K562 (cell line): Measurements from ENCODE around the gene ARHGAP26. TPM values are rescaled to one million over a fixed set of nuclear protein-coding genes. Genes with fewer than 3 reads are reported as not detected.

Source experiments
- ATAC-seq: fragments of 200-7000 bp; cut with Tn5 transposase; 3 replicates; pipeline ENCODE4 v1.9.1; 2020; ENCODE audit warnings: moderate library complexity
- BruUV-seq: library from RNA; stranded (reverse); fragments of 400-500 nt; replicated peaks from 2 replicates; lab custom pipeline; 2021; lab: Mats Ljungman, UMichigan
- CTCF ChIA-PET: fragments of 300-600 bp; formaldehyde crosslinking; extraction: SDS; loops from one replicate; lab custom pipeline; 2021; ENCODE audit warnings: low intra/inter-chr PET ratio; lab: Yijun Ruan, JAX
- POLR2A ChIA-PET: fragments of 300-600, 350-650 bp; sonication (Branson Sonifier 250); formaldehyde crosslinking; extraction: SDS; loops from one replicate; lab custom pipeline; 2021; ENCODE audit warnings: antibody characterized with exemption, inconsistent platforms; lab: Yijun Ruan, JAX
- DNase-seq, 4 experiments: peaks; one replicate each; pipeline versions ENCODE4 v3.0.0 to v3.0.0-alpha.2; 2011 to 2018; ENCODE audit warnings: low spot score in 3 of 4, mixed read lengths in 3 of 4; ENCODE audit errors: extremely low read depth in 1 of 4
- FAIRE-seq: peaks from 2 replicates; lab custom pipeline; 2011; peaks lifted over from hg19 to GRCh38; lab: Jason Lieb, UNC
- H2AFZ ChIP-seq: 2 replicates; pipeline ENCODE4 v1.6.0; 2011; ENCODE audit warnings: low read depth, low read length, control low read depth, inconsistent platforms
- H3K27ac ChIP-seq: fragments of 200-600 bp; 3 replicates; pipeline ENCODE4 v1.8.0; 2011; ENCODE audit warnings: low read depth, mild to moderate bottlenecking, control low read depth, inconsistent platforms, low read length, moderate library complexity, mixed read lengths; ENCODE audit errors: extremely low read depth
- H3K27me3 ChIP-seq, 2 experiments: fragments of 300-600 bp in 1 of 2; 2 replicates in 1 of 2; 3 replicates in 1 of 2; pipeline versions ENCODE4 v1.6.0 to v1.8.0; 2011; ENCODE audit warnings: inconsistent platforms in 2 of 2, low read length in 2 of 2, mild to moderate bottlenecking in 1 of 2, mixed read lengths in 1 of 2, moderate library complexity in 1 of 2; ENCODE audit not compliant: control insufficient read depth in 2 of 2, insufficient read depth in 2 of 2
- H3K36me3 ChIP-seq: fragments of 300-600 bp; 3 replicates; pipeline ENCODE4 v1.8.0; 2011; ENCODE audit warnings: mild to moderate bottlenecking, low read length, inconsistent platforms; ENCODE audit not compliant: control insufficient read depth, insufficient read depth
- H3K4me1 ChIP-seq, 2 experiments: fragments of 200-600 bp in 1 of 2; replicated peaks in 1 of 2; 2 replicates in 1 of 2; 3 replicates in 1 of 2; pipeline versions ENCODE4 v1.5.1 to v1.8.0; 2011; ENCODE audit warnings: inconsistent platforms in 2 of 2, low read length in 2 of 2, mild to moderate bottlenecking in 1 of 2, mixed read lengths in 1 of 2, moderate library complexity in 1 of 2; ENCODE audit not compliant: control insufficient read depth in 2 of 2, insufficient read depth in 2 of 2
- H3K4me2 ChIP-seq: 2 replicates; pipeline ENCODE4 v1.6.1; 2011; ENCODE audit warnings: low read length, control low read depth, inconsistent platforms, mixed read lengths; ENCODE audit not compliant: insufficient read depth
- H3K4me3 ChIP-seq: fragments of 200-600 bp; sonication (generic), shearing (Covaris generic); 2 replicates; pipeline ENCODE4 v1.5.1; 2016; ENCODE audit warnings: control low read depth, inconsistent platforms
- H3K79me2 ChIP-seq: fragments of 200-600 bp; 3 replicates; pipeline ENCODE4 v1.8.0; 2011; ENCODE audit warnings: low read length, inconsistent platforms; ENCODE audit not compliant: control insufficient read depth, insufficient read depth
- H3K9ac ChIP-seq, 2 experiments: 2 replicates each; pipeline versions ENCODE4 v1.6.0 to v1.6.1; 2011; ENCODE audit warnings: low read depth in 2 of 2, low read length in 2 of 2, control low read depth in 1 of 2, inconsistent platforms in 1 of 2, mild to moderate bottlenecking in 1 of 2, mixed read lengths in 1 of 2; ENCODE audit not compliant: insufficient read depth in 1 of 2
- H3K9me1 ChIP-seq: one replicate; pipeline ENCODE4 v1.6.0; 2011; ENCODE audit warnings: inconsistent platforms, mild to moderate bottlenecking, low read length, moderate library complexity; ENCODE audit not compliant: control insufficient read depth, insufficient read depth
- H3K9me3 ChIP-seq: replicated peaks from 2 replicates; pipeline ENCODE4 v1.5.1; 2011; ENCODE audit warnings: low read depth, low read length, inconsistent platforms; ENCODE audit not compliant: control insufficient read depth, insufficient read depth
- H4K20me1 ChIP-seq: replicated peaks from 2 replicates; pipeline ENCODE4 v1.6.1; 2011; ENCODE audit warnings: low read length, inconsistent platforms, mixed read lengths; ENCODE audit not compliant: control insufficient read depth, insufficient read depth
- ATF3 ChIP-seq, 2 experiments: fragments of 450-650 bp in 1 of 2; sonication (generic) in 1 of 2; formaldehyde crosslinking in 1 of 2; IDR thresholded peaks in 1 of 2; conservative IDR thresholded peaks in 1 of 2; 2 replicates each; pipeline versions ENCODE4 v1.6.1 to v1.8.1; 2016 to 2023; ENCODE audit warnings: mild to moderate bottlenecking in 2 of 2, moderate library complexity in 2 of 2, inconsistent platforms in 1 of 2, missing genetic modification reagents in 1 of 2
- POLR2AphosphoS5 ChIP-seq: IDR thresholded peaks from 2 replicates; pipeline ENCODE4 v1.6.1; 2011; ENCODE audit warnings: mild to moderate bottlenecking, low read depth, low read length, moderate library complexity; ENCODE audit not compliant: control insufficient read depth, insufficient read depth
- ZBTB49 ChIP-seq: sonication (generic); formaldehyde crosslinking; IDR thresholded peaks from 2 replicates; pipeline ENCODE4 v1.8.0; 2022; ENCODE audit warnings: missing genetic modification reagents, mild to moderate bottlenecking, borderline replicate concordance
- WGBS: fragments of 100-300 bp; shearing (Covaris generic); methylation state at CpG from one replicate; pipeline ENCODE4 v1.1.6; 2016; ENCODE audit warnings: low coverage, mixed read lengths; ENCODE audit not compliant: insufficient coverage; ENCODE audit errors: missing lambda C conversion rate; 5-methylcytosine and 5-hydroxymethylcytosine counted together
- in situ Hi-C: fragments of 300-500 bp; cut with MboI; formaldehyde crosslinking; loops from 4 replicates; pipeline ENCODE4 v1.15.0; 2018; ENCODE audit warnings: inconsistent platforms, mixed read lengths
- intact Hi-C: fragments of 100-400 bp; cut with micrococcal nuclease; formaldehyde crosslinking; loops from 2 replicates; pipeline ENCODE4 v1.14.2; 2022
- polyA plus RNA-seq, 8 experiments: library from polyadenylated mRNA; depleted of rRNA in 4 of 8; stranded (reverse) in 5 of 8; unstranded in 3 of 8; fragments of >200 nt; fragmentation: Nextera tagmentation in 2 of 8; fragmentation: Illumina TruSeq in 1 of 8; extraction: Ambion mirVana in 2 of 8; extraction: Trizol in 1 of 8; gene quantifications; 2 replicates each; pipeline versions ENCODE4 v1.2.1 to v1.2.3, GENCODE V29; 2011 to 2014; ENCODE audit warnings: inconsistent platforms in 1 of 8, missing spikeins in 1 of 8
- total RNA-seq, 7 experiments: library from RNA; depleted of rRNA in 6 of 7; stranded (reverse); fragments of >200 nt in 6 of 7; fragmentation: Illumina TruSeq in 2 of 7; extraction: Trizol in 2 of 7; gene quantifications; 2 replicates each; pipeline versions ENCODE4 v1.2.1 to v1.2.3, GENCODE V29; 2011 to 2021; ENCODE audit warnings: low replicate concordance in 1 of 7

ARHGAP26 gene
- total and polyA plus RNA-seq, 9 of the 15 experiments (the other 6 are each of a cell fraction or from before 2014, with no cell fraction given) = 0.13 to 1.1 (median 0.55) TPM

GRCh38 chr5:142817949-142818431, 47.8 kb downstream of the ARHGAP26 start:
- CTCF ChIA-PET = no interaction called here
- FAIRE-seq = no peak
- Histone ChIP-seq H2AFZ (no peak overlapping the region), H3K4me2 (no peak overlapping the region), H3K9me3 (no peaks in the 10 kb centered on the region), H3K27me3 (0 out of 5 replicates have a peak, but pooled peaks cover 0 to 4% of the 10 kb centered on the region in 2 experiments), H3K9ac (no peak overlapping the region), H3K9me1 (no peaks in the 10 kb centered on the region), H3K27ac (no peak overlapping the region), H3K4me3 (no peak overlapping the region), H3K79me2 (no peaks in the 10 kb centered on the region), H3K36me3 (no peaks in the 10 kb centered on the region), H4K20me1 (no peaks in the 10 kb centered on the region), H3K4me1 (no peaks in the 10 kb centered on the region)
- BruUV-seq = no TSS peak
- TF ChIP-seq ZBTB49 (CRISPR knock-in tag) = no peak
- POLR2A ChIA-PET = interaction anchor here (0.6 to 1.4 kb wide), 2 partner anchors 10 kb away, joined by 3 read pairs; no protein-coding TSS in a partner anchor
- in situ Hi-C loops = no loop called here
- intact Hi-C loops = no loop called here
- no peak for DNase-seq
- 0% methylated on average over 3 of the region's 3 CpGs for WGBS
- no peak for ATAC-seq

- Histone ChIP-seq H3K4me1 (no peaks in the 10 kb centered on the region), H3K4me2 (no peak overlapping the region), H4K20me1 (no peaks in the 10 kb centered on the region), H3K9me1 (no peaks in the 10 kb centered on the region), H3K27me3 (no peaks in the 10 kb centered on the region), H3K9ac (no peak overlapping the region), H2AFZ (no peak overlapping the region), H3K36me3 (no peaks in the 10 kb centered on the region), H3K27ac (no peak overlapping the region), H3K4me3 (no peak overlapping the region), H3K79me2 (no peaks in the 10 kb centered on the region), H3K9me3 (no peaks in the 10 kb centered on the region)
- BruUV-seq = no TSS peak
- intact Hi-C loops (no loop called here), in situ Hi-C loops (no loop called here)
- POLR2A ChIA-PET = interaction anchor here (1.4 kb wide), 1 partner anchor 11 kb away, joined by 3 read pairs; no protein-coding TSS in a partner anchor
- CTCF ChIA-PET = no interaction called here
- DNase-seq = no peak
- ATAC-seq = no peak
- FAIRE-seq = no peak
- no peak for TF ChIP-seq ATF3 (IDR thresholded peaks at IDR 0.05)
- no peak for TF ChIP-seq ATF3 (CRISPR knock-in tag; conservative IDR thresholded peaks at IDR 0.05)
- no peak for TF ChIP-seq POLR2AphosphoS5
Measured at GRCh38 chr5:142819292-142819691, 49.1 kb downstream of the ARHGAP26 start.
